ENCODE results near the gene ZSCAN31.

DNA sequence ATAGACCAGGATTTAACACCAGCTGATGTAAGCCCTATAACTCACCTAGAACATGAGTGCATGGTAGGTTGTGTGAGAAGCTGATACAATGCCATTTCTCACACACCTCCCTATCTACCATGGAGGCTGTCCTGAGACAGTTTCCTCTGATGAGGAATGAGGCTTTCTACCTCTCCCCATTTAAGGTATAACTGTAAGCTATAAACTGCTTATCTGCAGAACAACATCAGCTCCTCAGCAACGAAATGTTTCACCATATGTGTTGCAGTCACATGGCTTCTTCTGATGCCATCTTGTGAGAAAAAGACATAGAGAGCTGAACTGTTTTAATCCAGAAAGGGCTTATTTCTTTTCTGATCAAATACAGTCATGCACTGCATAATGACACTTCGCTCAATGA lies 34.5 kb upstream of the ZSCAN31 start:
- TF ChIP-seq CTCF (IDR thresholded peaks at IDR 0.05 in 4 of 5, conservative IDR thresholded peaks at IDR 0.05 in 1 of 5) (no peak), POLR2A (IDR thresholded peaks at IDR 0.05) (no peak)

Measured in gastrocnemius medialis (tissue), 4 donors.